GM21528 (cell line): ENCODE results near the gene MOSPD2.

Experiments
- ATAC-seq: cut with Tn5 transposase; IDR thresholded peaks from one replicate; pipeline ENCODE4 v1.9.1; 2021; ENCODE audit warnings: mild to moderate bottlenecking, moderate library complexity; ENCODE audit not compliant: unreplicated experiment, low FRiP score

Gene MOSPD2

DNA sequence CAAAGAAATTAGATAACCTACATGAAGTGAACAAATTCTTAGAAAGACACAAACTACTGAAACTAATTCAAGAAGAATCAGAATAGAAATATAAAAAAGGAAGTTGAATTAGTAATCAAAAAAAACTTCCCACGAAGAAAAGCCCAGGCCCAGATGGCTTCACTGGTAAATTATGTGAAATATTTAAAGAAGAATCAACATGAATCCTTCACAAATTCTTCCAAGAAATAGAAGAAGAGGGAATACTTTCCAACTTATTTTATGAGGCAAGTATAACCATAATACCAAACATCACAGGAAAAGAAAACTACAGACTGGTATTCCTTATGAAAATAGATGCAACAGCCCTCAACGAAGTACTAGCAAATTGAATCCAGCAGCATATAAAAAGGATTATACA is 30.7 kb downstream of the MOSPD2 start:
- ATAC-seq, result no peak

DNA sequence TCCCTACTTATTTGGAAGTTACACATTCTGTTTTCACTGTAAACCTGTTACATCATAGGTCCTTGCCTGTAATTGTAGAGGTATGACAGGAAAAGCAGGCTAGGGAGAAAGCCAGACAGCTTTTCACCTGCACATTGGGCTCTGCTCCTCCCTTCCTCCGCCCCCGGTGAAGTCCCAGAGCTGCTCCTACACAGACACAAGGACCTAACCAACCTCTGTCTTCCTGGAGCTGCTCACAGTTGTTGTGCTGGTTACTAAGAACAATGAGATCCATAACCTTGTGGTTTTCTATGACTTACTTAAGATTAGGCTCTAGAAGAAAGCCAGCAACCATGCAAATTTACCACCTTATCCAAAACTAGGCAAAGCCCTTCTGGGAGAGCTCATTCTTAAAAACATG is 40.0 kb downstream of the MOSPD2 start:
- no peak for ATAC-seq

DNA sequence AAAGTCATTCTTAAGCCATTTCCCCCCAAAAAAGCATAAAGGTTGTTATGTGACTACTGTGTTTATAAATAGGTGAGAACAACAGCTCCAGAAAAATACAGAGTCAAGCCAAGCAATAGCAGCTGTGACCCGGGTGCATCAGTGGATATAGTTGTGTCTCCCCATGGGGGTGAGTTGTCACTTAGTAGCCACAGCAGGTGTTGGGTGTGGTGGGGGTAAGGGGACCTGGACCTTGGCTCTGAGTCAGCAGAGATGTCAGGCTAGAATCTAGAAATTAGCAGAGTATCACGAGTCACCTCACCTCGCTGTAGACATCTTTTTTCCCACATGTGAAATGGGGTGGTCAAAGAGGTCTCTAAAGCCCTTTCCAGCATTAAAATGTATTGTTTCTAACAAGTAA is 42.4 kb downstream of the MOSPD2 start:
- ATAC-seq, result no peak

DNA sequence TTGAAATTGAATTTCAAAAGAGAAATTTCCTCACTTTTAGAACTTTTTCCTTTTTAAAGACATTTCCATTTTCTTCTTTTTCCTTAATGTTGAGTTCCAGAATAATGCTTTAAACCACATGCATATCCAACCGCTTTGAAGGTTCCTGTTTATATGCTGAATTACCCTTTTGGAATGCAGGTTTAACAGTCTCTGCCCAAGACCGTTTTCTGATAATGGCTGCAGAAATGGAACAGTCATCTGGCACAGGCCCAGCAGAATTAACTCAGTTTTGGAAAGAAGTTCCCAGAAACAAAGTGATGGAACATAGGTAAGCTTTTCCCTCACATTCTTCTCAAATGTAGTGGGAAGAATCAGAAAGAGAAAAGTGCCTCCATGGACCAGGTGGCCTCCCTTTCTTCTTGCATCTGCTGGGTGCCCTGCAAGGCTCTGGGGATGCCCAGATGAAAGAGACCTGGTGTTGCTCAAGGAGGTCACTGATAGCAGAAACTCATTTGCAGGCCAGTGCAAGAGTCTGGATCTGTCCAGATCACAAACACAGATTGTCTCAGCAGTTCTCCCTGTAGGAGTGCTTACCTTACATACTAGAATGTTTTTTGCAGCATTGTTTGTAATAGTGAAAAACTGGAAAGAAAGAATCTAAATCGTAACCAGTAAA is 42.9 kb downstream of the MOSPD2 start:
- ATAC-seq, result no peak

DNA sequence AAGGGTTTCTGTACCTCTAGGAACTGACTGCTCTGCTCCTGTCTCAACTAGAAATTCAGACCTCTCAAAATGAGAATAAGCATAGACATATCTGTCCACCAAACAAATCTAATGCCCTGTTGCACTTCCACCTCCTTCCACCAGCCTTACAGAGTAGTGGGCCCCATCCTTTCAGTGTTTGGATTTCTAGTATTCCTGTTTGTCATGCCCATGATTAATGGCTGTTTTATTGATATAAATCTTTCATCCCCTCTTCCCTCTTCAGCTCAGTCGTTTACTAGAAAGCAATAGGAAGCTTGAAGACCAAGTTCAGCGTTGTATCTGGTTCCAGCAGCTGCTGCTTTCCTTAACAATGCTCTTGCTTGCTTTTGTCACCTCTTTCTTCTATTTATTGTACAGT is 46.2 kb downstream of the MOSPD2 start:
- ATAC-seq, result no peak

DNA sequence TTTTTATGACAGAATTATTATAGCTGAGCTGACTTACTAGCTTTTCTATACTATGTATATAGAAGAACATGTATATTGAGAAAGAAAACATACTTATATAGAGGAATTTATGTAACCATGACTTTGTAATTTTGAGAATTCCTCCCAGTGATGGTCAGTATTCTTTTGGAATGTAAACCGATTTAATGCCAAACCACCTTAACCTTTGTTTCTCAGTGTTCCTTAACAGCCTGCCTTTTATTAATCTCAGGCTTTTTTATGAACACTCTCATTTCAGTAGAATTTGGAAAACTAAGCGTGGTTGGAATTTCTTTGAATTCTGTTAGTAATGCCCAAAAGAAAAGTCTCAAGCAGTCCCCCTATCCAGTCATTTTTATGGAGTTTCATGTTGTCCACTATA is 47.0 kb downstream of the MOSPD2 start:
- no peak for ATAC-seq

DNA sequence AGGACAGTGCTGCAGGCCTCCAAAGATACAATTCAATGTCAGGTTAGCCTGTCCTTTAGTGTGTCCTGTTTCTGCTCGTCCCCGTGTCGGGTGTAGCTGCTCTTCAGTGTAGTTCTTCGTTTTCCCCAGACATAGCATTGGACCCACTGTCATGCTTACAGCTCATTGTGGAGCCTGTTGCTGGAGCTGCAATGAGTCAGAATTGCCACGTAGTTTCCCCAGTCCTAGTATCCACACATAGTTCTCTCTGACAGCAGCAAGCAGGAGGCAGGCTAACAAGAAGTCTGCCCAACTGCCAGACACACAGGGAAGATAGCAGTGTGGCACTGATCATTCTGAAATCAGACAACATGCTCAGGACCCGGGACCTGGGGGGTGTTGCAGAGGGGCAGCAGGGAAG is 49.2 kb downstream of the MOSPD2 start:
- no peak for ATAC-seq

DNA sequence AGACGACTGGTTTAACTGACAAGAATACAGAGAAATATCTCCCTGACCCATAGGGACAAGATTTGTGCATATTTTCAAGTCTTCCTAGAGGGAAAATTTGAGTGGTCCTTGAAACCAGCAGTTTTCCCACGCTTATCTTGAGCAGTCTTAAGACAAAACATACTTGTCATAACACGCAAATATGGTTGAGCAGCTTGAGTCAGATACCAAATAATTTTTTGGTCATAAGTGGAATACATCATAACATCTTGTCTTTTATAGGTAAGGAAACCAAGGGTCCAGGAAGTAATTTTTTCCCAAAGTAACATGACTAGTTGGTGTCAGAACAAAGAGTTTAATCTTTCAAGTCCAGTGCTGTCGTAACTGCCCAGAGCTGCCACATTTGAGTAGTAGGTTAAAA is 50.5 kb downstream of the MOSPD2 start:
- ATAC-seq, result no peak

DNA sequence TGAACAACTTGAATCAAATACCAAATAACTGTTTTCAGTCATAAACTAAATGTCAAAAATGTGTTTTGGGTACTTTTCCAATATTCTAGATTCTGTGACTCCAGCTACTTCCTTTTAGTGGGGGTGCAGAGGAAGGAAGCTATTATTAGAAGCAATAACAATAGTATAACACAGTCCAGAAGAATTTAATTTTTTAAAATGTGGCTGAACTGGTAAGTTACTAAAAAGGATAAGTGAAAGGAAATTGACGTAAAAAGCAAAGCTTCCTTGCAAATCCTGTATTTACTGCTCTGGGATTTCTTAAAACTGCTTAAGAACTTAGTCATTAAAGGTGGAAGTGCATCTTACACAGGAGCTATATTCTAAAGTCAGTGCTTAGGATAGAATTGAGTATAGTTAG is 53.2 kb downstream of the MOSPD2 start:
- no peak for ATAC-seq

DNA sequence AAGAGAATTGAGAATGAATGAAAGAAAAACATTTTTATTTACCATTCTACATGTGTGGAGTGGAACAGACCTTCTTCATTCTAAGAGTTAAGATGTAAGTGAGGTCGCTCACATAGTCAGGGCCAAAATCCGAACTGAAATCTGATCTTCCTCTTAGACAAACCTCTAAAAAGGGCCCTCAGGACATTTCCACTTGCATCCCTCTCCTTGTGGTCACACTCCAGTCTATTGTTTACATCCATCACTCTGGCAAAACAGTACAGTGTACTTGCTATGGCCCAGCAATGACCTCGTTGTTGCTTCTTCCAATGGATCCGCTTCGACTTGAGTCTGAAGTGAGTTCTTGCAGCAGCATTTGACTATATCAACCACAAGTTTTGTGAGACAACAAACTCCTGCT is 54.2 kb downstream of the MOSPD2 start:
- ATAC-seq, result no peak

DNA sequence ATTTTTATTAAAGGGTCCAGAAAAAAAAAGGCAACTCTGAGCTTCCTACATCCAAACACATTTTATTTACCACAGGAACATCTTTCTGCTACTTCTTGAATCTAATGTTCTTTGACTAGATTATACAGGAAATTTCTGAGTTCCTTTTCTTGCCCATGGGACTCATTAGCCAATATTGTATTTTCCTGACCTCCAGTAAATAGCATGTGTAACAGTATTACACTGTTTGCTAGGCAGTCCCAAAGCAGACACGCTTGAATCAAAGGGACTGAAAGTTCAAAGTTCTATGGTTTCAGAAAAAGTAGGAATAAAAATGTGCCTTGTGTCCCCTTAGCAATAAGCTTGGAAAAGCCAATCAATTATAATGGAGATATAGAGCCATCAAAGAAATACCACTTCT is 57.4 kb downstream of the MOSPD2 start:
- no peak for ATAC-seq

DNA sequence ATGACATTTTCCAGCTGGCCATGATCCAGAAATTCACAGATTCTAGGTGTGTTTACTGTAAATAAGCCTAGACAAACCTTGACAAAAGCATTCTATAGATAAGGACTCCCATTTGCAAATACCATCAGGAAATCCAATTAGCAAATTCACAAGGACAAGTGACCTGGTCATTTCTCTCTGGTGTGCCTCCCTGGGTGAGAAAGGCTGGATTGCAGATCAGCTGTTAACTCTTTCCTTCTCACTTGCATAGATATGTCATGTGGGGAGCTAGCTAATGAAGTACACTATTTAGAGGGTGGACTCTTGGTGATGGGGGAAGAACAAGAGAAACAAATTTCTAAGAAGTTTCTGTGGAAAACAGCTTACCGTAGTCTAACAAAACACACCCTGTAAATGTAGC is 58.9 kb downstream of the MOSPD2 start:
- no peak for ATAC-seq

DNA sequence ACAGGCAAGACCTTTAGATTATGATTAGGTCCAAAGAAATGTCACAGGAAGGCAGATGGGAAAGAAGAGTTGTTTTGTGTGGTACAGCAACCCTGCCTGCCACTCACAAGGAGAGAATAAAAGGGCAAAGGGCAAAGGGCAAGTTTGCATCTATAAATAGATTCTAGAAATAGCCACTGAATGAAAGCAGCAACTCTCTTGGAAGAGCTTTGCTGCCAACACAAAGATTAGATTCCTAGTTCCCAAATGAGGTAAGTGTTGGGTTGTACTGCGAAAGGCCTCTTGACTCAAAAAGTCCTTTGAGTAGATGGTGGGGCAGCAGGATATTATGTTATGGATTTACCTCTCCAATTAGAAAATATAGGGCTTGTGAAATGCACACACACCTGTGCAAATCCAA is 61.2 kb downstream of the MOSPD2 start:
- no peak for ATAC-seq

DNA sequence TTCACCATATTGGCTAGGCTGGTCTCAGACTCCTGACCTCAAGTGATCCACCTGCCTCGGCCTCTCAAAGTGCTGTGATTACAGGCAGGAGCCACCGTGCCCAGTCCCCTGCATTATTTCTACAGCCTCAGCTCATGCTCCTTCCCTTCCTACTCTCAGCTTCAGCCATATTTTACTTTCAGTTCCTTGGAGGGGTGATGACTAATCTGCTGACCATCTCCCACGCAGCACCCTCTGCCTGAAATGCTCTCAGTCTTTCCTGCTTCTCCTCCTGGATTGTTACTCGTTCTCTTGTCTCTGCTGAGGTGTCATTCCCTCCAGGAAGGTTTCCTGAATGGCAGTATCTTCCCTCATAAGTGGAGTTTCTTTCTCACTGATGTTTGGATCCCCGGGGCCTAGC is 63.3 kb downstream of the MOSPD2 start:
- ATAC-seq, result no peak

DNA sequence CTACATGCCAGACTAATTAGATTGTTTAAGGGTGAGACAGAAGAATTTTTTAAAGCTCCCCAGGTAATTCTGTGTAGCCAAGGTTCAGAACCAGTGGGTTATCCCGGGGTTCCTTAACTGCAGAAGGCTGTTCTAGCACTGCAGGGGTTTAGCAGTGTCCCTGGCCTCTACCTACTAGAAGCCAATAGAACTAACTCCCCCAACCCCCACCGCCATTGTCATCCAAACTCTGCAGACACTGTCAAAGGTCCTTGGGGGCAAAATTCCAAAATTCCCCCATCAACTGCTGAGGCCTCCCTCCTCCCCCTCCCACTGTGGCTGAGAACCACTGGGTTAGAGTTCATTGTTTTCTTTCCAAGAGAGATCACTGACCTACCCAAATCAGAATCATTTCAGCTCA is 66.4 kb downstream of the MOSPD2 start:
- no peak for ATAC-seq

DNA sequence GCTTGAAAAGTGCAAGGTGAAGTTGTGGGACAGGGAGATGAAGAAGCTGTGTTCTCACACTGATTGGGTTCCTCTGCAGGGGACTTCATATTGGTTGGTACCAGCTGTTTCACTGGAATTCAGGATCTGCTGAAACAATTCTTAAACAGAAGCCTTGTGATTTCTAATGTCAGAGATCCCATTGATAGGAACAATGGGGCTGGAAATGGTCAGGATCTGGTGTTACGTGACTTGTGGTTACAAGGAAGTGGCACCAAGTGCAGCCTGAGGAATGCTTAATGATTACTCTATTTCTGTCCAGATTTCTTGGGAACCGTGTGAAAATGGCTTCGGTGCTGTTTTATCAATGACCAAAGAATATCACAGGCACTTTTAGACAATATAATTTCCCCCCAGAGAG is 68.1 kb downstream of the MOSPD2 start:
- no peak for ATAC-seq

DNA sequence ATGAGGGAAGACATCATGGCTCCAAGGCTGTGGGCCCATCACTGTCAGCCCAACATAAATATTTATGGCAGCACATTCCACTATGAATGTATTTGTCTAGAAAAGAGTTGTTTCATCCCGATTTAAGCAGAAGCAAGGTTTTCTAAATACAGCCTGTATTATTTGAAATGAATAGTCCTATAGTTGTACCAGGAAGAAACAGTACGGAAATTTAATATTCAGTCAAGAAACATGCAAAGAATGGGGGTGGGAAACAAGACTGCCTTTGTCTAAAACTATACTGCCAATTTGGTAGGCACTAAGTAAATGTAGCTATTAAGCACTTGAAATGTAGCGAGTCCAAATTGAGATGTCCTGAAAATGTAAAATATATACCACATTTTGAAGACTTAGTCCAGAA is 69.1 kb downstream of the MOSPD2 start:
- ATAC-seq, result no peak

DNA sequence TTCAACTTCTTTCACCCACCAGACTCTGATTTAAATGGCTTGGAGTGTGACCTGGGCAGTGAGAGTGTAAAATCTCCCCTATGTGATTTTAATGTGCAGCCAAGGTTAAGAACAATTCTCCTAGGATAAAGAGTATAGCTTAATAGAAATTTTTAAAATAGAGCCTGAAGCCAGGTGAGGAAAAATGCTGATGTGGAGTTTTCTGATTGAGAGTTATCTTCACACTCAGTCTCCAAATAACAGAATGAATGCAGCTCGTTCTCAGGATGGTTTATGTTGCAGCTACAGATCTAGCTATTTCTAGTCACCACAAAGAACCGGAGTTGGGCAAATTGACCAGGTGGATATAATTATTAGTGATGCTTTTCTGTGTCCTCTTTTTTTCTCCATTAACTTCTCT is 70.7 kb downstream of the MOSPD2 start:
- no peak for ATAC-seq

DNA sequence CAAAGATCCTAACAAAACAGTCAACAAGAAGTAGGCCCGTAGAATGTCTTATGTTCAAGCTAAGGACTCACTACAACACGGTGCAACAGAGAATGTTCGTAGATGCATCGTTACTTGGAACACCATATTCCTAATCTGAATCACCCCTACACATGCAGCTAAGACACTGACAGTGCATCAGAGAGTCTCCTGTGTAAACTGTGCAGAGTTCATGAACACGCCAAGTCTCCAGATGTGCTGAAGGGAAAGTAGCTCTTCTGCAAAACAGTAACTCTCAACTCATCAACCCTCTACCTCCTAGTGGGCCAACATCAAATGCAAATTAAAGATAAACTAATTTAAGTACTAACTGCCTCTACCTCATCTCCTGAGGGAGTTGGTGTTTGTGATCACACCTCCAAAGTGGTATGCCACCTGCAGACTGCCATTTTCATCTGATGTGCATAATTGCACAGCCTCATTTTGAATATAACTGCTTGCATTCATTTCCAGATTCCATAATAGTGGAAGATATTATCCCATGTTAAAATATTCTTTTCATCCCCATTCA is 73.5 kb downstream of the MOSPD2 start:
- no peak for ATAC-seq

DNA sequence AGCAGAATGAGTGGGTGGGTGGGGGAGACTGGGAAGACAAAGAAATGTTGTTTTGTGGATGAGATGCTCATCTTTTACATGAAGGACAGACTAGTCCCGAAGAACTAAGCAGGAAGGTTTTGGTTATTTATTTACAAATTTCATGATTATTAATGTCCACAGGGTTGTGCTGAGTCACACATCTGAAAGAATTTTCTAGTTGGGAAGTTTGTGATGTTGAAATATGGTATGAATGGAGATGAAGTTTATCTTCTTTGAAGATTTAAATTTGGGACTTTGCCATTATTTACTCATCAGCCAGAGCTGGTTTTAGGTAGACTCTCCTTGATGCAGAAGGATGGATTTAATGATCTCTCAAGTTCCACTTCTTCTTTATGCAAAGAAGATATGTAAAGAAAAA is 75.5 kb downstream of the MOSPD2 start:
- ATAC-seq, result no peak

DNA sequence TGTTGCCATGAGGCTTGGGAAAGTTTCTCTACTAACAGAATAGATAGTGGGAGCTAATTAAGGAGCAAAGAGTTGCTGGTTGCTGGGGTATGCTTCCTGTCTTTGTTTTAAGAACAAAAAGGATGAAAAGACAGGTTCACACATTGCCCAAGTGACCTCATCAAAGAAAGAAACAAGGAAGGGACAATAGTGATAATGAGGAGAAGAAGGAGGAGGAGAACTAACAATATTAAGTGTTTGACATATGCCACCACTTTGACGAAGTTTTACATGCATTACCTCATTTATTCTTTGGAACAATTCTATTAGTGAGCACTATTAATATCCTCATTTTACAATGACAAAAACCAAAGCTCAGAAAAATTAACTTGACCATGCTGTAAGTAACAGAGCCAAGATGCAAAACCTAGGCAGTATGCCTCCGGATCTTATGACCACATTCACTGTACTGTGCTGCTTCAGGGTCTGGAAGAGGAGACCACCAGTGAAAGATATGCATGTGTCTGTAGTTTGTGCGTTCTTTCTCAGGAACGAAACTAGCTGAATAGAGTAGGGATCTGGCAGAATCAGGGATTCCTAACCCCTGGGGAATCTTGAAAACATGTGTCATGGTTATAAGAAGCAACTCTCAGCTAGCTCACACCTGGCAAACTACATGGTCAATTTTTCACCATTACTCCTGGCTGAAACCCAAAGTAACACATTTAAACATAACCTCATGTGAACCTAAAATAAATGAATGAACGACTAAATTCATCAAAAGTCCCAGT is 83.8 kb downstream of the MOSPD2 start:
- ATAC-seq, result no peak
